IPS-18a (cell line): Measurements from ENCODE around the gene KLK1.

Experiments
- H3K27ac ChIP-seq: one replicate; pipeline ENCODE4 v1.5.1; 2013; ENCODE audit warnings: low read length
- H3K27me3 ChIP-seq: one replicate; pipeline ENCODE4 v1.6.1; 2013; ENCODE audit warnings: mild to moderate bottlenecking, low read length; ENCODE audit not compliant: control insufficient read depth, insufficient read depth
- H3K36me3 ChIP-seq: one replicate; pipeline ENCODE4 v1.6.1; 2013; ENCODE audit warnings: low read depth, low read length; ENCODE audit not compliant: control insufficient read depth
- H3K4me1 ChIP-seq: one replicate; pipeline ENCODE4 v1.6.1; 2013; ENCODE audit warnings: low read depth, low read length; ENCODE audit not compliant: control insufficient read depth
- H3K4me3 ChIP-seq: one replicate; pipeline ENCODE4 v1.5.1; 2013; ENCODE audit warnings: low read length
- H3K9ac ChIP-seq: one replicate; pipeline ENCODE4 v1.6.1; 2013; ENCODE audit warnings: mild to moderate bottlenecking, low read length, moderate library complexity
- H3K9me3 ChIP-seq: one replicate; pipeline ENCODE4 v1.6.1; 2013; ENCODE audit warnings: low read depth, low read length; ENCODE audit not compliant: control insufficient read depth

KLK1 gene

DNA sequence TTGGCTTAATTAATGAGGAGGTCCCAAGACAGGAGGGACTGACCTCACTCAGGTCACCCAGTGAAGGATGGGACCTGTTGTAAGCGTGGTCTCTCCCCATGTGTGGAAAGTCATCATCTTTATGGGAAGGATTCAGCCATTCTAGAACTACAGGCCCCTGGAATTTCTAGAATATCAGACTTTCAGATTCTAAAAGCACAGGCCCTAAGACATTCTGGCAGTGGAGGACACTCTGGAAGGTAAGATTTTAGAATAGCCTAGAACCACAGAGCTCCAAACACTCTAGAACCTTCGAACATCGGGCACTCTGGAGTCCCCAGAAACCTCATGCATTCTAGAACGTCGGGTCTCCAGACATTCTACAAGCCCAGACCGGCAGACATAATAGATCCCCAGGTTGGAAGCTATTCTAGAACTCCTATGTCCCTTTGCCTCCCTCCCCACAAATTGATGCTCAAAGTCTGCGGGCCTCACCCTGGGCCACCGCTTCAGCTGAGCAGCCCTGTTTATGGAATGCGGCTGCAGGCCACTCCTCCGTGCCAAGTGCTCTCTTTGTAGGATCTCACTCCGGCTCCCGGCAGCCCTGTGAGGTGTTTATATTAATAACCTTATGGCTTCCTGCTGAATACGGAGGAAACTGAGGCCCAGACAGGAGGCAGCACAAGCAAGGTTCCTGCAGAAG, 11.7 kb upstream of the KLK1 start:
- no peaks in the 10 kb centered on the region for H3K36me3 ChIP-seq
- peak overlapping the region; percentile 73 for H3K4me3 ChIP-seq
- no peak overlapping the region for H3K9ac ChIP-seq
- no peaks in the 10 kb centered on the region for H3K4me1 ChIP-seq
- H3K9me3 ChIP-seq, result no peaks in the 10 kb centered on the region
- peaks cover 26% of the 10 kb centered on the region for H3K27me3 ChIP-seq
- no peak overlapping the region for H3K27ac ChIP-seq

DNA sequence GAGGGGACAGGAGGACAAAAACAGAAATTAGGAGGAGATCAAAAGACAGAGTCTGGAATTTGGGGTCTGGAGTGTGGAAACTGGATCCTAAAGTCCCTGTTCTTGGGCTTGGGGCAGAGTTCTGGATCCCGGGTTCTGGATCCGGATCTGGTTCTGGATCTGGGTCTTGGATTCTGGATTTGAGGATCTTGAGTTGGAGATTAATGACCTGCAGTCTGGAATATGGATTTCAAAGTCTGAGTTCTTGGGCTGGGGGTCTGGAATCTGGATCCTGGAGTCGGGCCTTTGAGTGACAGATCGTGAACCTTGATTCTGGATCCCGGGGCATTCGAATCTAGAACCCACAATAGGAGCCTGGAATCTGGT, 10.2 kb upstream of the KLK1 start:
- H3K9ac ChIP-seq, result no peak overlapping the region
- no peaks in the 10 kb centered on the region for H3K4me1 ChIP-seq
- H3K27me3 ChIP-seq, result peaks cover 25% of the 10 kb centered on the region

DNA sequence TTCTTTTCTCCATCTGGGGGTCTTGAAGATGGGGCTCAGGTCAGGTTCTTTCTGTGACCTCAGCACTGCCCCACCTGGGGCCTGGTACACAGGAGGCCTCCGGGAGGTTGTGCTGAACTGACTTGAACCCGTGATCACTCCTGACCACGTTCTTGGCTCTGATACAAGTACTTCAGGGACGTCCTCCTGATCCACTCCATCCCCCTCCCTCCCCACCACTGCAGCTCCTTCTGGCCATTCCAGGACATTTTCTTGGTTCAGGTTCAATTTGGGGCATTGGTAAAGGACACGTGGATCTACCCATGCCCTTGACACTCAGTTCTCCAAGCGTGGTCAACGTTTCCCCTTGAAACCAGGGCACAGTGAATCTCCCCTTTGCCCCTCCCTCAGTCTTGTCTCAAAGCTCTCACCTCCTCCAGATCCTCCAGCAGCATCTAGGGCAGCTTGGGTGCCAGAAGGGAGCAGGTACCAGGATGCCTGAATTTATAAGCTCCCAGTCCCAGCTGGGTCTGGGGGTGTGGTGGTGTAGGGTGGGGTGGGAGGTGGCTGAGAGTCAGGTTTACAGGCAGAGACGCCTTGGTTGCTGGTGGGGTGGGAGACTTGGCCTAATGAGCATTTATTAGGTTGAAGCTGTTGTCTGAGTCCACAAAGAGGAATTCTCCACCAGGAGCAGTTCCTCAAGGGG, 9.7 kb upstream of the KLK1 start, which contains the start of gene KLK15:
TSS of gene KLK15 (minus strand) at position 458 of the 685 bp plus-strand sequence. CDS start 2,082 bp downstream, outside the sequence.
- no peak within 1 kb of the TSS for H3K27ac ChIP-seq
- no peak within 1 kb of the TSS for H3K9ac ChIP-seq
- H3K4me1 ChIP-seq, result no peaks in the 10 kb centered on the region
- no peaks in the 10 kb centered on the region for H3K9me3 ChIP-seq
- no peaks in the 10 kb centered on the region for H3K36me3 ChIP-seq
- no peak within 1 kb of the TSS for H3K4me3 ChIP-seq
- peaks cover 25% of the 10 kb centered on the region for H3K27me3 ChIP-seq

More for the DNA sequence above, 10.2 kb upstream of the KLK1 start:
- Histone ChIP-seq H3K9me3 (no peaks in the 10 kb centered on the region), H3K4me3 (no peak overlapping the region), H3K27ac (no peak overlapping the region), H3K36me3 (no peaks in the 10 kb centered on the region)

DNA sequence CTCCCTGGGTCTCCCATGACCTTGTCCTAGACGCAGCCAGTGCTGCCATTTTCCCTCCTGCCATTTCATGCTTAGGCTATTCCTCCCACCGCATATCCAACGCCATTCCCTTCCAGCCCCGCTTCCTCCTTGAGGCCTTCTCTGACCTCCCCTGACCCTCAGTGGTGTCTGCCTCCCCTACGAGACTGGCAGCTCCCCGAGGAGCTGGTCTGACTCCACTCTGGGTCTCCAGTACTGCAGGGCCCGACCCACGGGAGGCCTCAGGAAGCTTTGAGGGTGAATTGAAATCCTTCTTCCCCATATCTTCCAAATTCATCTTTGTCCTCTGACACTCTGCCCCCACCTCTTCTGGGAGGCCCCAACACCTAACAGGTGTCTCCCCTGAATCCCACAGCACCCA, 9.1 kb upstream of the KLK1 start:
- Histone ChIP-seq H3K9me3 (no peaks in the 10 kb centered on the region), H3K4me3 (no peak overlapping the region), H3K27me3 (peaks cover 25% of the 10 kb centered on the region), H3K4me1 (no peaks in the 10 kb centered on the region), H3K9ac (no peak overlapping the region), H3K27ac (no peak overlapping the region), H3K36me3 (no peaks in the 10 kb centered on the region)

DNA sequence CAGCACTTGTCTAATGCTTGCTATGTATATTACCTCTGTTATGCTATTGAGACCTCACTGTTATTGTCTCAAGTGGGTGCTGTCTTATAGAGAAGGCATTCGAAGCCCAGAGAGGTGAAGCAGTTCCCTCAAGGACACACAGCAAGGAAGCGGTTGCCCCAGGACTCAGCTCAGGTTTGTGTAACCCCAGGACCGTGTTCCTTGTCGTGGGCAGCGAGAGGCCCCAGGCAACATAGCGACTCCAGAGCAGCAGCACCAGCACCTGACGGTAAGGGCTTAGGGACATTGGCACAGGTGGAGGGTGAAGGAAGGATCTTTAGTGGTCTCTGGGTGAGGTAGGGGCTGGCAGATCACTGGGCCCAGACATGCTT, 7.4 kb upstream of the KLK1 start:
- Histone ChIP-seq H3K36me3 (no peaks in the 10 kb centered on the region), H3K4me1 (no peaks in the 10 kb centered on the region), H3K27ac (no peak overlapping the region), H3K9me3 (no peaks in the 10 kb centered on the region), H3K4me3 (no peak overlapping the region), H3K9ac (no peak overlapping the region), H3K27me3 (peaks cover 14% of the 10 kb centered on the region)

DNA sequence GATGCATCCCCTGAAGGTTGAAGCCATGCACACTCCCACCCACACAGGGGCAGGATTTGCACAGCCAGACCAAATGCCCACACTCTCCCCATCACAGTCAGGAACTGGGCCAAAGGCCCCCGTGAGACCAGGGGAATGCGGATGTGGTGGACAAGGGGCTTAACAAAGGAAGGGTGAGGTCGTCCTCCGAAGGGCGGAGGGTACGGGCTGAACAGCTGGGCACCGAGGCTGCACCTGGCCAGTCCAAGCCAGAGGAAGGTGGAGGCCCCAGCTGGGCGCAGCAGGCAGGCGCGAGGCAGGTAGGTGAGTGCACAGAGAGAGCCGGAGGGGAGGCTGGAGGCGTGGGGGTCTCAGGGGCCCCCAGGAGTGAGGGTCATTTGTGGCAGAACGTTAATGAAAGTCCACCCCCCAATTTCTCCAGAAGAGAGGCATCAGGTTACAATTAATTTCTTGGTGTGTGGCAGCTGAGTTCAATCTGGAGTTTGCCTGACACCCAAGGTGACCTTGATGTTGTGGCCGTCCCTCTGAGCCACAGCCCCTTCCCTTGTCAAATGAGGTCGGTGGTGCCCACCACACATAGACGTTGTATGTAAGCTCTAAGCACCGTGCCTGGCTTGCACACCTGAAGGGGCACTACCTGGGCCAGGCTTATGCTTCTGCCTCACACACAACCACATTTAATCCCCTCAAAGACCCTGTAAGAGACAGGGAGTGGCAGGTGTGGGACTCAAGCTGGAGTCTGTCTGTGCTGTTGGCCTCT, 6.9 kb upstream of the KLK1 start:
- no peak overlapping the region for H3K9ac ChIP-seq
- H3K27ac ChIP-seq, result no peak overlapping the region
- H3K9me3 ChIP-seq, result no peaks in the 10 kb centered on the region
- no peaks in the 10 kb centered on the region for H3K36me3 ChIP-seq
- peaks cover 13% of the 10 kb centered on the region for H3K27me3 ChIP-seq
- no peaks in the 10 kb centered on the region for H3K4me1 ChIP-seq
- H3K4me3 ChIP-seq, result no peak overlapping the region

DNA sequence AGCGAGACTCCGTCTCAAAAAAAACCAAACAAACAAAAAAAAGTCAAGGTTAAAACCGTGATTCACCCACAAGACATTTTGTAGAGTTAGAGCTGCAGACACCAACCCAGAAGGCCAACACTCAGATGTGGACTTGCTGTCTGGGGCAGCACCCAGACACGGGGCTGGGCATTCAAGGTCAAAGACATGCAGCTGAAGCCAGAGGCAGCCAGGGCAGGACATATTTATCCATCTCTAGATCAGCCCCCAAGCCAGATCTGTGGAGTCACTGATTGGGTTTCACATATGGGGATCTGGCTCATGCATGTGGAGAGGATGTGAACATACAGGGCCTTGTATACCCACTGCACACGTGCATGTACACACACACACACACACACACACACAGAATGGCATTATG, 6.2 kb upstream of the KLK1 start:
- no peak overlapping the region for H3K4me3 ChIP-seq
- peaks cover 6% of the 10 kb centered on the region for H3K27me3 ChIP-seq
- H3K9me3 ChIP-seq, result no peaks in the 10 kb centered on the region
- no peaks in the 10 kb centered on the region for H3K36me3 ChIP-seq
- H3K27ac ChIP-seq, result no peak overlapping the region
- H3K4me1 ChIP-seq, result no peaks in the 10 kb centered on the region
- no peak overlapping the region for H3K9ac ChIP-seq

DNA sequence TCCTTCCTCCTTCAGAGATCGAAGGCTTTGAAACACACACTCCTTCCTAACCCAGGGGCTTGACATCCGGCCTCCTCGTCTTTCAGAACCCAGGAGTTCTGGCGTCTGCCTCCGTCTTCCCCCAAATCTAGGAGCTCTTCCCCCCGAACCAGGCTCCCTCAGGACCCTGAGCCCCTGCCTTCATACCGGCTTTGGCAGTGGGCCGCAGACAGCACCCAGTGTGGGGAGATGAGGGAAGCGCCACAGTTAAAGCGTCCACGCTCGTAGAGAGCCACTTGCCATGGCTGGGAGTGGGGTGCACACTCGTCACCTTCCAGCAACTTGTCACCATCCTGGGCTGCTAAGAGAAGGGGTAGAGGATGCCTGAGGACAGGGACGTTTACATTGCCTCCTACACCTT, 3.9 kb upstream of the KLK1 start:
- Histone ChIP-seq H3K4me3 (no peak overlapping the region), H3K27me3 (peaks cover 6% of the 10 kb centered on the region), H3K27ac (no peak overlapping the region), H3K9ac (no peak overlapping the region), H3K36me3 (no peaks in the 10 kb centered on the region), H3K4me1 (no peaks in the 10 kb centered on the region), H3K9me3 (no peaks in the 10 kb centered on the region)

DNA sequence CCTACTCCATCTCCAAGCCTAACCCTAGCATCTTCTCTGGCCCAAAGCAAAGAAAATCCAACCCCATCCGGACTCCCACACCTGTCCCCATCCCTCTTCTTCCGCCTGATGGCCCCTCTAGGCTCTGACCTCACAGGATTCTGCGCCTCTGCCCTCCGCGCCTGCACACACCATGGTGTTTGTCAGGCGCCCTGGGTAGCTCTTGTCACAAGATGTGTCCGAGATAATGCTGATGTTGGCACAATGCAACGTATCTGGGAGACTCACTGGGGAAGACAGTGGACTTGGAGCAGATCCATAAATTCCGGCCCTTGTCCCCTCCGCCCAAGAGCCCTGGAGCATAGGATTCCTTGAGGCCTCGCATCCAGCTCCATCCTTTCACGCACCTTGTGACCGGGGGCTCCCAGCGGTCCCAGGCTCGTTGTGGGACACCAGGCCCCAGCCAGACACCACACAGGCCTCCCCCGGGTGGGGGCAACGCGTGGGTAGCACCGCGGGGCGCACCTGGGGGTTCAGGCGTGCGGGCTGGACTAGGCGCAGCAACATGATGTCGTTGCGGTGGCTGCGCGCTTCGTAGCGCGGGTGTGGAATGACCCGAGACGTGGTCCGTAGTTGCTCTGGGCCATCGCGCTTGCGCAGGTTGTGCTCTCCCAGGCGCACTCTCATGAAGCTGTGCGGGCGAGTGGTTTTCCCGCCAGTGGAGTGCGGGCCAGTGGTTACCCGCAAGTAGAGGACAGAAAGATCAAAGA, 3.1 kb upstream of the KLK1 start:
- no peaks in the 10 kb centered on the region for H3K4me1 ChIP-seq
- no peaks in the 10 kb centered on the region for H3K36me3 ChIP-seq
- H3K27ac ChIP-seq, result no peak overlapping the region
- no peak overlapping the region for H3K4me3 ChIP-seq
- no peak overlapping the region for H3K9ac ChIP-seq
- peaks cover 14% of the 10 kb centered on the region for H3K27me3 ChIP-seq
- no peaks in the 10 kb centered on the region for H3K9me3 ChIP-seq

DNA sequence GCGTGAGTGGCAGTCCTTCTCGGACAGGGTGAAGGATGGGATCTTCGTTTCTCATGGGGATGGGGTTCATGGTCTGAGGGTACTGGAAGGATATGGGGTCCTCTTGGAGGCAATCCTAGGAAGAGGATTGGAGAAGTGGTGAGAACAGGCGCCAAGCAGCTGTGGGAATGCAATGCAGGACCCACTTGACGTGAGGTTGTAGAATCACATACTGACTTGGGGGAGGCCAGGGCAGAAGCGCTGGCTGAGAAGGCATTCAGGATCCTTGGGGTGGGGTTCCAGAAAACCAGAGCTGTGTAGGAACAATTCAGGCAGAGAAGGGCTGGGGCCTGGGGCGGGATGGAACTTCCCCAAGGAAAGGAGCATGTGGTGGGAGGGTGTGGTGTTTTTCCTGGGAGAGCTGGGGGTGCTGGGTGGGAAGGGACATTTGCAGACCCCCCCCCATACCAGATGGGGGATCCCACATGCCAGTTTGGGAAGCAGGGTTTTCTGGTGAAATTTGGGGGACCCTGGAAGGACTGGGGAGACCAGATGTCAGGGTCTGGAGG, 852 bp downstream of the KLK1 start:
- no peak overlapping the region for H3K4me3 ChIP-seq
- H3K4me1 ChIP-seq, result peaks cover 8% of the 10 kb centered on the region
- no peak overlapping the region for H3K27ac ChIP-seq
- no peaks in the 10 kb centered on the region for H3K9me3 ChIP-seq
- H3K27me3 ChIP-seq, result peaks cover 46% of the 10 kb centered on the region
- H3K9ac ChIP-seq, result no peak overlapping the region
- H3K36me3 ChIP-seq, result no peaks in the 10 kb centered on the region

DNA sequence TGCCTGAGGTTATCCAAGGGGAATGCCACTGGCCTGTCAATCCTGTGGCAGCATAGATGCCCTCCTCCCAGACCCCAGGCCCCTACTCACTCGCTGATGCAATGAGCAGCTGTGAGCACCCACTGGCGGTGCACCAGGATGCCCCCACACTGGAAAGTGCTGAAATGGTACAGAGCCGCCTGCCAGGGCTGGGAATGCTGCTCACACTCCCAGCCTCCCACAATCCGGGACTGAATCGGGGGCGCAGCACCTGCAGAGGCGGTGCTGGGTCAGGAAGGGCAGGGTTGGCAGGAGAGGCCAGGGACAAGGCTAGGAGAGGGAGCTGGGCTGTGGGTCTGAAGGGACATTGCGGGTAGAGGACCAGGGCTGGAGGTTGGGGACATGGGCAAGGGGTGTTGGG, 2.0 kb downstream of the KLK1 start:
- peaks cover 8% of the 10 kb centered on the region for H3K4me1 ChIP-seq
- no peaks in the 10 kb centered on the region for H3K9me3 ChIP-seq
- H3K27me3 ChIP-seq, result peaks cover 42% of the 10 kb centered on the region
- H3K27ac ChIP-seq, result no peak overlapping the region
- H3K9ac ChIP-seq, result no peak overlapping the region
- no peaks in the 10 kb centered on the region for H3K36me3 ChIP-seq
- no peak overlapping the region for H3K4me3 ChIP-seq
